ENCODE data around the gene DNMT3L.

Gene DNMT3L

GRCh38 chr21:44273046-44273445 is 11.3 kb upstream of the DNMT3L start:
- Histone ChIP-seq H3K27ac (ENCODE audit: low read depth, low read length, severe bottlenecking) (no peak overlapping the region), H3K36me3 (ENCODE audit: control insufficient read depth, insufficient read depth, low read length) (no peaks in the 10 kb centered on the region), H3K4me3 (ENCODE audit: extremely low read depth, insufficient read depth, low read length, poor library complexity, severe bottlenecking) (no peak overlapping the region), H3K9me3 (ENCODE audit: control insufficient read depth, low read length) (no peaks in the 10 kb centered on the region), H3K4me1 (ENCODE audit: control insufficient read depth, insufficient read depth, low read length, poor library complexity, severe bottlenecking) (no peaks in the 10 kb centered on the region)
- 91 to 93% methylated on average over 2 to 5 of the region's 7 CpGs for WGBS, 2 experiments (ENCODE audit: insufficient coverage in 2 of 2)

GRCh38 chr21:44272284-44272858 is 10.7 kb upstream of the DNMT3L start:
- Histone ChIP-seq H3K9me3 (ENCODE audit: control insufficient read depth, low read length) (no peaks in the 10 kb centered on the region), H3K27ac (ENCODE audit: low read depth, low read length, severe bottlenecking) (no peak overlapping the region), H3K36me3 (ENCODE audit: control insufficient read depth, insufficient read depth, low read length) (no peaks in the 10 kb centered on the region), H3K4me1 (ENCODE audit: control insufficient read depth, insufficient read depth, low read length, poor library complexity, severe bottlenecking) (no peaks in the 10 kb centered on the region), H3K4me3 (ENCODE audit: extremely low read depth, insufficient read depth, low read length, poor library complexity, severe bottlenecking) (no peak overlapping the region)
- 90% methylated on average over 18 of the region's 18 CpGs for WGBS, 2 experiments (ENCODE audit: insufficient coverage in 2 of 2)

DNA sequence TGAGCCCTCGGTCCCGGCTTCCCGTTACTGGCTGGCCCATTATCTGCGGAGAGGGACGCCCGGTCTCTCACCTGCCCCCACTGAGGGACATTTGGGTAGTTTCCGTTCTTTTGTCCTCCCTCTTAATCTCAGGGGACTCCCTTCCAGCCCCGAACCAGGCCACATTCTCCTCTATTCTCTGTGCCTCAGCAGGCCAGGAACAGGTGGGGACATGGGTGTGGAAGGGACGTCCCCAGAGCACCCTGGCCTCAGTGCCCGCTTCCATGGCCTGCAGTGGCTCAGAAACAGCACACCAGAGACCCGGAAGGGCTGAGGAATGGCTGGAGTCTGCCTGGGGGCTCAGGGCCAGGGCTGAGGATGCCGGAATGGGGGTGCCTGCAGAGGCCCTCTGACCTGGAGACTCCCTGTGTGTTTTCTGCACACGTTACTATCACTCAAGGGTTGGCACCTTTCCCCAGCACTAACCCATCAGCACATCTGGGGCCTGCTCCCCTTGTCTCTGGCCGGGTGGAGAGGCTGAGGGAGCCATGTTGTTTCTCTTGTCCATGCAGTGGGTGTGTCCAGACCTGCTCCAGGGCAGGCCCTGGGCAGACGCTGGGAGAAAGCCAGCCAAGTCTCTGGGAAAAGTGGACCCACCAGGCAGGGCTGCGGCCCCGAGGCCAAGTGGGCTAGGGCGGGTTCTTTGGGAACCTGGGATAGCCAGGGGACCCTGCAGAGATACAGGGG is 10.0 kb upstream of the DNMT3L start:
- 85 to 88% methylated on average over 15 to 18 of the region's 18 CpGs for WGBS, 2 experiments (ENCODE audit: insufficient coverage in 2 of 2)
- no peaks in the 10 kb centered on the region for H3K4me1 ChIP-seq (ENCODE audit: control insufficient read depth, insufficient read depth, low read length, poor library complexity, severe bottlenecking)
- no peaks in the 10 kb centered on the region for H3K36me3 ChIP-seq (ENCODE audit: control insufficient read depth, insufficient read depth, low read length)
- H3K4me3 ChIP-seq (ENCODE audit: extremely low read depth, insufficient read depth, low read length, poor library complexity, severe bottlenecking) = no peak overlapping the region
- H3K9me3 ChIP-seq (ENCODE audit: control insufficient read depth, low read length) = no peaks in the 10 kb centered on the region
- no peak overlapping the region for H3K27ac ChIP-seq (ENCODE audit: low read depth, low read length, severe bottlenecking)

DNA sequence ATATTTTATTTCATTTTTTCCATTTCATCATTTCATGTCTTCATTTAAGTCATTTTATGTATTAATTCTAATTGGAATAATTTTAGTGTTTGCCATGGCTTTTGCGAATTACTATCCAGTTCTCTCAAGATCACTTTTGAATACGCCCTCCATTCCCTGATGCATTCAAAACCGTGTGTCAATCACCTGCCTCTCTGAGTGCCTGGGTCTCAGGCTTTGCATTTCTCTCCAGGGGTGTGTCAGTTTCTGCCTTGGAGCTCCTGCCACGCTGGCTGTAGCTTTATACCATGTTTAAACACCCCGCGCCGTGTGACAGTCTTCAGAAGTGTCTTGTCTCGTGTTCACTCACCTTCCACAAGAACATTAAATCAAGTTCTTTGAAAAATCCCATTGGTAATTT is 7.4 kb upstream of the DNMT3L start:
- WGBS, 2 experiments (ENCODE audit: insufficient coverage in 2 of 2) = 52 to 70% methylated on average over 3 to 4 of the region's 8 CpGs
- no peaks in the 10 kb centered on the region for H3K9me3 ChIP-seq (ENCODE audit: control insufficient read depth, low read length)
- no peaks in the 10 kb centered on the region for H3K4me1 ChIP-seq (ENCODE audit: control insufficient read depth, insufficient read depth, low read length, poor library complexity, severe bottlenecking)
- no peaks in the 10 kb centered on the region for H3K36me3 ChIP-seq (ENCODE audit: control insufficient read depth, insufficient read depth, low read length)
- H3K4me3 ChIP-seq (ENCODE audit: extremely low read depth, insufficient read depth, low read length, poor library complexity, severe bottlenecking) = no peak overlapping the region
- H3K27ac ChIP-seq (ENCODE audit: low read depth, low read length, severe bottlenecking) = no peak overlapping the region

- WGBS, 2 experiments (ENCODE audit: insufficient coverage in 2 of 2) = 87 to 94% methylated on average over 17 to 18 of the region's 19 CpGs
- H3K4me3 ChIP-seq (ENCODE audit: extremely low read depth, insufficient read depth, low read length, poor library complexity, severe bottlenecking) = no peak overlapping the region
- peaks cover 9% of the 10 kb centered on the region for H3K4me1 ChIP-seq (ENCODE audit: control insufficient read depth, insufficient read depth, low read length, poor library complexity, severe bottlenecking)
- no peaks in the 10 kb centered on the region for H3K9me3 ChIP-seq (ENCODE audit: control insufficient read depth, low read length)
- no peak overlapping the region for H3K27ac ChIP-seq (ENCODE audit: low read depth, low read length, severe bottlenecking)
- no peaks in the 10 kb centered on the region for H3K36me3 ChIP-seq (ENCODE audit: control insufficient read depth, insufficient read depth, low read length)
Measured at GRCh38 chr21:44267655-44268142, 6.0 kb upstream of the DNMT3L start.

DNA sequence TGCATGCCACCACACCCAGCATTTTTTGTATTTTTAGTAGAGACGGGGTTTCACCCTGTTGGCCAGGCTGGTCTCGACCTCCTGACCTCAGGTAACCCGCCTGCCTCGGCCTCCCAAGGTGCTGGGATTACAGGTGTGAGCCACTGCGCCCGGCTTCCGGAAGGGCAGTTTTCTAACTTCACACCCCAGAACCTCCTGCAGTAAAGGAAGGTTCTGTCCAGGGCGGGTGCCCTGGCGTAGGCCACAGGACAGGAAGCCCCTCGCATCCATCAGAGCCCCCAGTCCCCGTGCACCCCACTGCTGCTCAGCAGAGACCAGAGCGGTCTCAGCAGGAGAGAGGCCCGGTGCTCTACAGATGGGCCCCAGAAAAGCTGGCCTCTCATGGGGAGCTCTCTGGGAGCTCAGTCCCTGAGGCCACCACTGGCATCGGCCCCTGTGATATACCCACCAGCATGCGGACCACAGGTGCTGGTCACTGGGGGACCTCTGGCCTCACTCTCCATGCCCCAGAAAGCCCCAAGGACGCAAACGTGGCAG is 4.1 kb upstream of the DNMT3L start:
- Histone ChIP-seq H3K4me3 (ENCODE audit: extremely low read depth, insufficient read depth, low read length, poor library complexity, severe bottlenecking) (no peak overlapping the region), H3K9me3 (ENCODE audit: control insufficient read depth, low read length) (no peaks in the 10 kb centered on the region), H3K4me1 (ENCODE audit: control insufficient read depth, insufficient read depth, low read length, poor library complexity, severe bottlenecking) (peaks cover 9% of the 10 kb centered on the region), H3K36me3 (ENCODE audit: control insufficient read depth, insufficient read depth, low read length) (no peaks in the 10 kb centered on the region), H3K27ac (ENCODE audit: low read depth, low read length, severe bottlenecking) (no peak overlapping the region)
- WGBS, 2 experiments (ENCODE audit: insufficient coverage in 2 of 2) = 85 to 95% methylated on average over 13 to 16 of the region's 17 CpGs

DNA sequence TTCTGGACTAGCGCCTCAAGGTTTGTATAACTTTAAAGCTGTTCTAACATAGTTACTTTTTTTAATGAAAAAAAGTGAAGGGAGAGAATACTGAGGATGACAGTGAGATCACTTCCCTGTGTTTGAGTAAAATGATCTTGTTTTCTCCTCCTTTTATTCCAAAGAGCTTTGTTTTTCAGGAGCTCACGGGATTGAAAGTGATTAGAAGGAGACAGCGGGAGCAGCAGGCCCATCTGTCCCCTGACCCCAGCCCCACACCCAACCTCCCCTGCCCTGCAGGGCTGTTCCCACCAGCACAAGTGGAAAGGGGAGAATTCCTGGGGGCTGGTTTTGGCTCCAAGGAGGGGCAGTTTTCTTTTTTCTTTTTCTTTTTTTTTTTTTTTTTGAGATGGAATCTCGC is 2.1 kb upstream of the DNMT3L start:
- Histone ChIP-seq H3K4me3 (ENCODE audit: extremely low read depth, insufficient read depth, low read length, poor library complexity, severe bottlenecking) (no peak overlapping the region), H3K27ac (ENCODE audit: low read depth, low read length, severe bottlenecking) (no peak overlapping the region), H3K36me3 (ENCODE audit: control insufficient read depth, insufficient read depth, low read length) (no peaks in the 10 kb centered on the region), H3K9me3 (ENCODE audit: control insufficient read depth, low read length) (no peaks in the 10 kb centered on the region), H3K4me1 (ENCODE audit: control insufficient read depth, insufficient read depth, low read length, poor library complexity, severe bottlenecking) (peaks cover 9% of the 10 kb centered on the region)
- WGBS, 2 experiments (ENCODE audit: insufficient coverage in 2 of 2) = 100% methylated on average over 1 of the region's 4 CpGs; no CpG with 5 or more reads in 1 of the 2 experiments

GRCh38 chr21:44263221-44263760 is 1.6 kb upstream of the DNMT3L start:
- no peak overlapping the region for H3K27ac ChIP-seq (ENCODE audit: low read depth, low read length, severe bottlenecking)

DNA sequence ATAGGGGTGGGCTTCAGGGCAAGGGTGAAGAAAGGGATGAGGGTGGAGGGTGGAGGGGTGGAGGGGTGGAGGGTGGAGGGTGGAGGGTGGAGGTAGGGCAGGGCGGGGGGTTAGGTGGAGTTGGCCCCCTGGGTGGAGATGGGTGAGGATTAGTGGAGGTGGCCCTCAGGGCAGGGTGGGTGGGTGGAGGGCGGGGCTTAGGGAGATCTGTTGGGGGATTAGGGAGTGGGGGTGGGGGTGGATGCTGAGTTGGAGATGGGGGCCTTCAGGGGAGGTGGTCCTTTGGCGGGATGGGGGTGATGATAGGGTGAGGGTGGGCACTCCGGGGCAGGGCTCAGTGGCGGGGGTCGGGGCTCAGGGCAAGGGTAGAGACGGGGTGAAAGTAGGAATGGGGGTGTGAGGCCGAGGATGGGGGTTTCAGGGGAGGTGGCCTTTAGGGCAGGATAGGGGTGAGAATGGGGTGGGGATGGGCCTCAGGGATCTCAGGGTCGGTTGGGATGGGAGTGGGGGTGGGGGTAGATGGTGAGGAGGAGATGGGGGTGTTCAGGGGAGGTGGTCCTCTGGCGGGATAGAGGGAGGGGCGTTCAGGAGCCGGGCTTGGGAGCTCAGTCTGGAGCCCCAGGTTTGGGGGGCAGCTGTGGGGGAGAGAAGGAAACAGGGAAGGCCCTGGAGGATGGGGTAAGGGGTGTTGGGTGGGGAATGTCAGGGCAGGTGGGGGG is 800 bp upstream of the DNMT3L start:
- H3K4me3 ChIP-seq (ENCODE audit: extremely low read depth, insufficient read depth, low read length, poor library complexity, severe bottlenecking) = no peak overlapping the region
- WGBS, 2 experiments (ENCODE audit: insufficient coverage in 2 of 2) = 63 to 73% methylated on average over 2 to 6 of the region's 12 CpGs

More at GRCh38 chr21:44263221-44263760, 1.6 kb upstream of the DNMT3L start:
- Histone ChIP-seq H3K4me3 (ENCODE audit: extremely low read depth, insufficient read depth, low read length, poor library complexity, severe bottlenecking) (no peak overlapping the region), H3K4me1 (ENCODE audit: control insufficient read depth, insufficient read depth, low read length, poor library complexity, severe bottlenecking) (peaks cover 9% of the 10 kb centered on the region), H3K9me3 (ENCODE audit: control insufficient read depth, low read length) (no peaks in the 10 kb centered on the region), H3K36me3 (ENCODE audit: control insufficient read depth, insufficient read depth, low read length) (no peaks in the 10 kb centered on the region)
- WGBS, 2 experiments (ENCODE audit: insufficient coverage in 2 of 2) = 34% methylated on average over 11 to 13 of the region's 18 CpGs

GRCh38 chr21:44260791-44261631 is 686 bp downstream of the DNMT3L start:
- Histone ChIP-seq H3K36me3 (ENCODE audit: control insufficient read depth, insufficient read depth, low read length) (no peaks in the 10 kb centered on the region), H3K9me3 (ENCODE audit: control insufficient read depth, low read length) (no peaks in the 10 kb centered on the region), H3K4me3 (ENCODE audit: extremely low read depth, insufficient read depth, low read length, poor library complexity, severe bottlenecking) (no peak overlapping the region), H3K4me1 (ENCODE audit: control insufficient read depth, insufficient read depth, low read length, poor library complexity, severe bottlenecking) (peaks cover 9% of the 10 kb centered on the region), H3K27ac (ENCODE audit: low read depth, low read length, severe bottlenecking) (no peak overlapping the region)
- WGBS, 2 experiments (ENCODE audit: insufficient coverage in 2 of 2) = 81 to 84% methylated on average over 12 to 16 of the region's 19 CpGs

More for the DNA sequence above, 800 bp upstream of the DNMT3L start:
- Histone ChIP-seq H3K4me1 (ENCODE audit: control insufficient read depth, insufficient read depth, low read length, poor library complexity, severe bottlenecking) (peaks cover 9% of the 10 kb centered on the region), H3K36me3 (ENCODE audit: control insufficient read depth, insufficient read depth, low read length) (no peaks in the 10 kb centered on the region), H3K27ac (ENCODE audit: low read depth, low read length, severe bottlenecking) (no peak overlapping the region), H3K9me3 (ENCODE audit: control insufficient read depth, low read length) (no peaks in the 10 kb centered on the region)
